MG63 (cell line): ENCODE data around the gene MESP2. TPM values are rescaled to one million over a fixed set of nuclear protein-coding genes. Genes with fewer than 3 reads are reported as not detected.
"Not testable (repeated sequence)": the region's sequence is repeated elsewhere in the genome, so short reads cannot be mapped to it uniquely, and the experiment has no call there.

ENCODE experiments used
- DNase-seq: peaks from one replicate; pipeline ENCODE4 v3.0.0-alpha.2; 2020
- H3K27me3 ChIP-seq: fragments of 250-450 bp; sonication (Bioruptor Pico); 2 replicates; pipeline ENCODE4 v1.5.1; 2020; ENCODE audit warnings: mild to moderate bottlenecking, moderate library complexity
- H3K36me3 ChIP-seq: fragments of 250-450 bp; sonication (Bioruptor Pico); 2 replicates; pipeline ENCODE4 v1.5.1; 2020; ENCODE audit warnings: mild to moderate bottlenecking, moderate library complexity
- H3K4me3 ChIP-seq: fragments of 250-450 bp; sonication (Bioruptor Pico); 2 replicates; pipeline ENCODE4 v1.5.1; 2020; ENCODE audit warnings: mild to moderate bottlenecking, moderate library complexity
- H3K9me3 ChIP-seq: fragments of 250-450 bp; sonication (Bioruptor Pico); 2 replicates; pipeline ENCODE4 v1.5.1; 2020; ENCODE audit warnings: mild to moderate bottlenecking, moderate library complexity
- total RNA-seq: library from RNA; depleted of rRNA; stranded (reverse); fragments of >200 nt; shearing (Covaris generic); gene quantifications from 2 replicates; pipeline ENCODE4 v1.2.3, GENCODE V29; 2014; ENCODE audit warnings: low replicate concordance

Gene MESP2
- total RNA-seq, 1 experiment from 2014 or later = 1.8 TPM

DNA sequence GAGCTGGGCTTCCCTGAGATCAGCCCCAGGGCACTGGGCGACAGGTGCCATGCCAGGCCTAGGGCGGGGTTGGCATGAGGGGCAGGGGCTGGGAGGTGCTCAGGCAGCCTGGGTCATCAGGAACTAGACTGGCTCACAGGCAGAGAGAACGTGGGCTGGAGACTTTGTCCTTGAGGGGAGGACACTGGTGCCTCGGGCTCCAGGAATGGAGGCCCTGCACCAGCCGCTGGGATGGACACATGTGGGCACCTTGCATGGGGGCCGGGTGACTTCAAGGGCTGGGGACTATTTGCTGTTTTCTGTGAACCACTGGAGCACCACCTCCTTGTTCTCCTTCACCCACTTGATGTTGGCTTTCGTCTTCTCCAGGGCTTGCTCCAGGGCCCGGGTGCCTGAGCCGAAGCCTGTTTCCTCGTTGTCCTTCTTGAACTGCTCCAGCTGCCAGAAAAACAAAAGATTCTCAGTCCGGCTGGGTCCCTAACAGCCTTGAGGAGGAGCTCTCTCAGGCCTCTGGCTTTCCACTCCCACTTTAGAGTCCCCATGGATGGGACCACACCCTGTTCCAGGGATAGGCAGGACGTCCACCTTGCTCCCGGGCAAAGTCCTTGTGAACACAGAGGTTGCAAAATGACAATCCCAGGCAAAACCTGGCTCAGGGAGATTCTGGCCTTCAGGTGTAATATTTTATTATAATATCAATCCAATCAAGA, 9.1 kb downstream of the MESP2 start:
- no peaks in the 10 kb centered on the region for H3K9me3 ChIP-seq
- H3K27me3 ChIP-seq = no peaks in the 10 kb centered on the region
- no peak for DNase-seq
- H3K36me3 ChIP-seq = peaks cover 59% of the 10 kb centered on the region
- no peak overlapping the region for H3K4me3 ChIP-seq

DNA sequence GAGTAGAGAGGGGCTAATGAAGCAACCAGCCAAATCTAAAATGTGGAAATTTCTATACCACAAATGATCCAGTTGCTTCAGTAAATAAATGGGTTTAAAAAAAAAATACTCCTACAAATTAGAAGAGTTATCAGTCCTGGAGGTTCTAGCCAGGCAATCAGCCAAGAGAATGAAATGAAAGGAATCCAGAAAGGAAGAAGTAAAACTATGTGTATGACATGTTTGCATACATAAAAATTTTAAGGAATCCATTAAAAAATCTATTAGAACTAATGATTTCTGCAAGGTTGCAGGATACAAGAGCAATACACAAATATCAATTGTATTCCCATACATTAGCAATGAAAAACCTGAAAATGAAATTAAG, 9.6 kb downstream of the MESP2 start:
- no peak for DNase-seq
- no peaks in the 10 kb centered on the region for H3K27me3 ChIP-seq

GRCh38 chr15:89787944-89788343, 11.8 kb downstream of the MESP2 start:
- DNase-seq = no peak
- Histone ChIP-seq H3K27me3 (no peaks in the 10 kb centered on the region), H3K36me3 (peaks cover 85% of the 10 kb centered on the region), H3K9me3 (no peaks in the 10 kb centered on the region), H3K4me3 (no peak overlapping the region)

More for the DNA sequence above, 9.6 kb downstream of the MESP2 start:
- Histone ChIP-seq H3K4me3 (no peak overlapping the region), H3K9me3 (no peaks in the 10 kb centered on the region), H3K36me3 (peaks cover 65% of the 10 kb centered on the region)

GRCh38 chr15:89788585-89788984, 12.5 kb downstream of the MESP2 start:
- H3K27me3 ChIP-seq, DNase-seq, H3K9me3 ChIP-seq, H3K4me3 ChIP-seq: not testable (repeated sequence)
- H3K36me3 ChIP-seq = peaks cover 90% of the 10 kb centered on the region

GRCh38 chr15:89790206-89790605, 14.1 kb downstream of the MESP2 start:
- DNase-seq = no peak

DNA sequence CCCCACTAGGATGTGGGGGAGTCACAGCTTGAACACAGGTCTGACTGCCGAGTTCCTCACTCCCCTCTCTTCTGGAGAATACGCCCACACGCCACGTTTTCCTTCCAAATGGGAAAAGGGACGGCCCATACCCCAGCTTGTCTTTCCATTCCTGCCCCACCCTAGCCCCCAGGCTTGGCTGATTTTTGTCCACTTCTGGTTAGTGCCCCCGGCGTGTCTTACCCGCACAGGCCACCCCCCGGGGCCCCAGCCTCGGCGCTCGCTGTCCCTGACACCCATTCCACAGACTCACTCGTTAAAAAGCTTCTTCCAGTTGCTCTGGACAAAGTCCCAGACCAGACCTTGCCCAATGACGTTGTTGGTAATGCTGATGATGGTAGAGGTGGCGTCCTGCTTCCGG, 14.5 kb downstream of the MESP2 start:
- H3K27me3 ChIP-seq = no peaks in the 10 kb centered on the region
- no peak overlapping the region for H3K4me3 ChIP-seq
- no peaks in the 10 kb centered on the region for H3K9me3 ChIP-seq
- no peak for DNase-seq
- peaks cover 91% of the 10 kb centered on the region for H3K36me3 ChIP-seq

More at GRCh38 chr15:89790206-89790605, 14.1 kb downstream of the MESP2 start:
- Histone ChIP-seq H3K36me3 (peaks cover 91% of the 10 kb centered on the region), H3K4me3 (no peak overlapping the region), H3K27me3 (no peaks in the 10 kb centered on the region), H3K9me3 (no peaks in the 10 kb centered on the region)

DNA sequence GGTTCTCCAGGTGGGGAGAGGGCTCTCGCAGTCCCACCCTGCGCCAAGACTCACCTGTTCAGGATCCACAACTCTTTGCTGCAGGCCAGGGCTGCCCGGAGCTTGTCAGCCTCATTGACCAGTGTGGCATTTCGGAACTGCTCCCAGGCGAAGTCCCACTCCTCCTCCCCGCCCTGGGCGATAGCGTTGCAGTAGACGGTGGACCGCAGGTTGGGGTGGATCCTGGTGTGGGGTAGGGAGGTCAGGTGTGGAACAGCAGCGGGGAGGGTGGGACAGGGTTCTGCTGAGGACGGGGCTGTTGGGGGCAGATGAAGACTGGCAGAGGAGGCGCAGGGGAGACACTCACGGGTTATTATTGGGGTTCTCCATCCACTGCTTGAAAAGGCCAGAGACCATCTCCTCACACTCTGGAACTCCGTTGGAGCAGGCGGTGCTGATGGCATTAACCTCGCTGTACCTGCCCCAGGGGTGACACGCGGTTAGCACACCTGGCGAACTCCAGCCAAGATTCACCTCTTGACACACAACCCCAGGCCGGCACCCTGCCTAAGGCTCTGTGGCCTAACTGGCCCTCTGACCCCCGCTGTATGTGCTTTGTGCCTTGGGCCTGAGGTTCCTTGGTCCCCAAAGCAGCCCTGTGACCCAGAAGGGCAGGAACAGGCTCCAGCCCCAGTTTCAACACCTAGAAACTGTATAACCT, 16.1 kb downstream of the MESP2 start:
- H3K27me3 ChIP-seq = no peaks in the 10 kb centered on the region
- no peaks in the 10 kb centered on the region for H3K9me3 ChIP-seq
- DNase-seq = no peak
- H3K4me3 ChIP-seq = no peak overlapping the region
- H3K36me3 ChIP-seq = peaks cover 91% of the 10 kb centered on the region

GRCh38 chr15:89794627-89795241, 18.6 kb downstream of the MESP2 start:
- Histone ChIP-seq H3K9me3 (no peaks in the 10 kb centered on the region), H3K36me3 (peaks cover 93% of the 10 kb centered on the region), H3K4me3 (no peak overlapping the region), H3K27me3 (no peaks in the 10 kb centered on the region)
- DNase-seq = no peak

- no peaks in the 10 kb centered on the region for H3K9me3 ChIP-seq
- no peaks in the 10 kb centered on the region for H3K27me3 ChIP-seq
- peaks cover 94% of the 10 kb centered on the region for H3K36me3 ChIP-seq
- H3K4me3 ChIP-seq = no peak overlapping the region
- DNase-seq = no peak
Measured at GRCh38 chr15:89795996-89796395, 19.9 kb downstream of the MESP2 start.

- Histone ChIP-seq H3K36me3 (peaks cover 96% of the 10 kb centered on the region), H3K27me3 (no peaks in the 10 kb centered on the region), H3K9me3 (no peaks in the 10 kb centered on the region), H3K4me3 (no peak overlapping the region)
- DNase-seq = no peak
Measured at GRCh38 chr15:89797678-89798201, 21.6 kb downstream of the MESP2 start.

DNA sequence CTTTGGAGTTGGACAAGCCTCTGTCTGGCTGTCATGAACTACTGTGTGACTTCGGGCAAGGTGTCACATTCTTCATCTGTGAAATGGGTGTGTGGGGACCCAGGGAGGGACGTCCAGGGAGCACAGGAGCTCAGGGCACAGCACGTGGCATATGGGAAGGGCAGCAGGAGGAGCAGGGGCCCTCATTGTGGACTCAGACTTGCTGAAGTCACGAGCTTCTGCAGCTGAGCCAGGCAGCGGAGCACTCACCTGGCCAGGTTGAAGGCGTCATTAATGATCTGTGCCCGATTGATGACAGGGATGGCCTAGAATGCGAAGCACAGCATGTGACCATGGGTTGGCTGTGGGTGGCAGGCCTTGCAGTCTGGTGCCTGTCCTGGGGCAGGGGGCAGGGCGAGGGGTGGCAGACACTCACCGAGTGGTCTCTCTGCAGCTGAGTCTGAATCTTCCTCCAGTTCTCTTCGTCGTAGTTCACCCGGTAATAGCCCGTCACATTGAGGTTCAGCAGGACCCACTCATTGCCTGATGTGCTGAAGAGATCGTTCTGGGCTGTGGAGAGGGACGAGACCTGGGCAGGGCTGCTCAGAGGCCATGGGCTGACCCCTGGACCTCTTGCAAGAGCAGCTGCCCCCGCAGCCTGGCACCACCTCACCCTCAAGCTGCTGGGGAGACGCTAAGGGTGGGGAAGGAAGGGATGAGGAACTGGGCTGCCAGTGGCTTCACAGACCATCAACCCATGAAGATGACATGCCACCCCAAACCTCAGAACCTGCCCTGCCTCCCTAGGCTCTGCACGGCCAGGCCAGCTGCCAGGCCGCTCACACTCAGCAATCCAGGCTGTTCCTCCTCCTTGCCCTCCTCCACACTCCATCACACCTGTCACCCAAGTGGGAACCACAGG, 23.1 kb downstream of the MESP2 start:
- Histone ChIP-seq H3K36me3 (peaks cover 97% of the 10 kb centered on the region), H3K27me3 (no peaks in the 10 kb centered on the region), H3K4me3 (no peak overlapping the region), H3K9me3 (no peaks in the 10 kb centered on the region)
- no peak for DNase-seq

GRCh38 chr15:89799918-89800498, 23.9 kb downstream of the MESP2 start:
- Histone ChIP-seq H3K36me3 (peaks cover 97% of the 10 kb centered on the region), H3K27me3 (no peaks in the 10 kb centered on the region), H3K9me3 (no peaks in the 10 kb centered on the region), H3K4me3 (no peak overlapping the region)
- DNase-seq = no peak

DNA sequence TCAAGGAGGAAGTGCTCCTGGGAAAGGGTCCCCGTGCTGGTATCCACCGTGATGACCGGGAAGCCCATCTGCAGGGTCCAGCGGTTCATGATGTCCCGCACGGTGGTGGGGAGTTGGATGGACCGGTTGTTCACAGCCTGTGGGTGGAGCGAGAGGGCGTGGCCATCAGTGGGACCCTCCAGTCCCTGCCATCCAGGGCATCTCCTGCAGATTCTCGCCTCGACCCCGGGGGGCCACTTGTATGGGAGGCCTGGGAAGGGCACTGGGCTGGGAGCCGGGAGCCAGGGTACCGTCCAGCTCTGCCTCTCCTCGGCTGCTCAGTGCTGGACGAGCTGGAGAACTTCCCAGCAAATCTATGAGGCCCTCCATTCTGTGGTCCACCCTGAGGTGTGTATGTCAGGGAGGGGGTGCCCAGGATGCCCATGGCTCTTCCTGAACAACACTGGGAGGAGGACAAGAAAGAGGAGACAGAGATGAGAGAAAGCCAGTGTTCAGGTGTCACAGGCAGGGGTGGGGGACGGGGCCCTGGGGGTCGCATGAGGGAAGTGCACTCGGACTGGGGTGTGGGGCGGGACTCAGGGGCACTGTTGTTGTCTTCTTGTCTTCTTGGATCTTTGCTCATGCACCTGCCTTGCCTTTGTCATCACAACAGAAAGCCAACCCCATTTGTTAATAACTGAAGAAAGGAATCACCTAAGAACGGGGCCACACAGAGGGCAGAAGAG, 25.5 kb downstream of the MESP2 start:
- no peak for DNase-seq
- no peaks in the 10 kb centered on the region for H3K9me3 ChIP-seq
- H3K36me3 ChIP-seq = peaks cover 99% of the 10 kb centered on the region
- H3K27me3 ChIP-seq = no peaks in the 10 kb centered on the region
- no peak overlapping the region for H3K4me3 ChIP-seq

DNA sequence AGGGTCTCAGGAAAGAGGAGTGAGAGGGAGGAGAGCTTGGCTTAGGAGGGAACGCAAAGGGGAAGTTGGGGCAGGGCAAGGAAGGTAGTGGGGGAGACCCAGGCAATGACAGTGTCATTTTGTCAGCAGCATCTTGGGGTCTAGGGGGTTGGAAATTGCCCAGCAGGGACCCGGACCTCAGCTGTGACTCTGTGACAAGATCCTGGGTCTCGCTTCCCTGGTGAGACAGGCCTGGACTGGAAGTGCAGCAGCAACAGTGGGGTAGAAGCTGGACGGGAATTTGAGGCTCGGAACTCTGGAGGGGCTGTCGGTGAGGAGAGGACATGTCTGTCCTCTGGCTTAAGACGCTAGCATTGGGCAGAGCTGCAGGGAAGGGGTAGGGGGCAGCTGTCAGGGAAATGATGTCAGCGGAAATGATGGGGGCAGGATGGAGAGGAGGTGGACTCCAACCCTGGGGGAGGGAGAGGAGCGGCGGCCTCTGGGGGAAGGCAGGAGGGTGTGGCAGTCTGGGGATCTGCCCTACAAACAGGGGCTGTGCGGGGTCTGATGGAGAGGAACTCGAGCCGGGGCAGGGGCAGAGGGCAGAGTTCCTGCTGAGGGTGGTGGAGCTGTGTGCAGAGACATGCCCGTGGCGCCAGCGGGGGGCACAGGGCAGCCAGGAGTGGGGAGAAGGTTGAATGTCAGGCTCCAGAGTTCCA, 26.2 kb downstream of the MESP2 start:
- H3K36me3 ChIP-seq = peaks cover 99% of the 10 kb centered on the region
- H3K4me3 ChIP-seq = no peak overlapping the region
- no peaks in the 10 kb centered on the region for H3K9me3 ChIP-seq
- no peak for DNase-seq
- no peaks in the 10 kb centered on the region for H3K27me3 ChIP-seq
